AG09319 (cell line): ENCODE results near the gene NEUROD2.
"Not testable (repeated sequence)": the region's sequence is repeated elsewhere in the genome, so short reads cannot be mapped to it uniquely, and the experiment has no call there.

Source experiments
- DNase-seq: peaks from one replicate; pipeline ENCODE4 v3.0.0-alpha.2; 2010; ENCODE audit warnings: low read depth; ENCODE audit errors: extremely low read depth
- CTCF ChIP-seq: IDR thresholded peaks from 2 replicates; pipeline ENCODE4 v1.5.1; 2011; ENCODE audit warnings: low read depth, mild to moderate bottlenecking, inconsistent platforms, low read length, moderate library complexity

The NEUROD2 gene

DNA sequence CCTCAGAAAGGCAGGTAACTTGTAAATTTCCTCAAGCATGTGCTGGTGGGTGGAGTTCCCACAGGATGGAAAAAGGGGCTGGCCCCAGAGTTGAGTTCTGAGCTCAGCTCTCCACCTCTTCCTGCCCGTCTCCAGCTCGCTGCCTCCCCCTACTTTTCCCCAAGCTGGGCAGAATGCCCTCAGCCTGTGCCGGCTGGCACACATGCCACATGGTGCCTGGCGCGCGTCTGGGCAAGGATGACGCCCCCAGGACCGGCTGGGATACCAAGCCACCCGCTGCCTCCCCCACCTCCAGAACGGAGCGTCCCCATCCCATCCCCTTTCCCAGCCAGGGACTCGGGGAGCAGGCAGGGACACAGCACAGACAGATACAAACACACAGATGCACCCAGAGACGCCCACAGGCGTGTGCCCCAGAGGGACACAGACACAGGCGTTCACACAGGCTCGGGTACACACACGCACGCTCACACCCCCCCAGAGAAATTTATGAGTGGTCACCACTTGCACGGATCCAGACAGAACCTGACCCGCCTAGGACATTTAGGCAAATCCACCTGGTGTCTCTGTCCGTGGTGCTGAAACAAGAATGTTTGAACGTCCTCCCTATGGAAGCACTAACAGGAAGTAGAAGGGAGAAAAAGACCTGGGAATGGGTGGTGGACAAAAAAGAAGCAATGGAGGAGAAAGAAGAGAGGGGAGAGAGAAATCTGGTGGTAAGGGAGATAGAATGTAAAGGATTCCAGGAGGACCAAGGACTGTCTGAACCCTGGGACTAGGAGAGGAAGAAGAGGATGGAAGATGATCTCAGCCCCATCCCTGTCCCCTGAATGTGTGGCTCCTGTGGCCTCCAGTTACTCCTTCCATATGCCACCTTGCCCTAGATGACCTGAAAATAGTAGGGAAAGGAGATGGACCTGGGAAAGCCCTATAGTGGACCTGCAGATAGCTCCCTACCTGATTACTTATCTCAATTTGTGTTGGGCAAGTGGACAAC is 15.5 kb downstream of the NEUROD2 start:
- no peak for DNase-seq
- TF ChIP-seq CTCF: no peak

DNA sequence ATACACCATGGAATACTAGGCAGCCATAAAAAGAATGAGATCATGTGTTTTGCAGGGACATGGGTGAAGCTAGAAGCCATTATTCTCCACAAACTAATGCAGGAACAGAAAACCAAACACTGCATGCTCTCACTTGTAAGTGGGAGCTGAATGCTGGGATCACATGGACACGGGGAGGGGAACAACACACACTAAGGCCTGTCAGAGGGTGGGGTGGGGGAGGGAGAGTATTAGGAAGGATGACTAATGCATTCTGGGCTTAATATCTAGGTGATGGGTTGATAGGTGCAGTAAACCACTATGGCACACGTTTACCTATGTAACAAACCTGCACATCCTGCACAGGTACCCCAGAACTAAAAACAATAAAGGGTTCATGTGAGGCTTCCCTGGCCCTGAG is 17.5 kb downstream of the NEUROD2 start:
- not testable (repeated sequence) for DNase-seq

DNA sequence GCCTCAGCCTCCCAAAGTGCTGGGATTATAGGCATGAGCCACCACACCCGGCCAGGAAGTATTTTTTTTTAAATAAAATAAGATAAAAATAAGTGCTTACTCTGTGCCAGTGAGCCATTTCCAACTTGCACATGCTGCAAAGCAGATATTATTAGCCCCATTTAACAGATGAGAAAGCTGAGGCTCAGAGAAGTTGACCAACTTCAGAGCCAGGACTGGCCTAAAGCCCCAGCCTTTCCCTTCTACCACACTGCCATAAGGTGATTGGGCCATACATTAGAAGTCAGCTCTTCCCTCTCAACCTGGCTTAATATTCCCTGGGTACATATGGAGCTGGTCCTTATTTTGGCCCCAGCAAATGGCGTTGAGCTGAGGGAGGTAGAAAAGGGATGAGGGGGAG is 25.1 kb downstream of the NEUROD2 start:
- no peak for DNase-seq
- no peak for TF ChIP-seq CTCF

DNA sequence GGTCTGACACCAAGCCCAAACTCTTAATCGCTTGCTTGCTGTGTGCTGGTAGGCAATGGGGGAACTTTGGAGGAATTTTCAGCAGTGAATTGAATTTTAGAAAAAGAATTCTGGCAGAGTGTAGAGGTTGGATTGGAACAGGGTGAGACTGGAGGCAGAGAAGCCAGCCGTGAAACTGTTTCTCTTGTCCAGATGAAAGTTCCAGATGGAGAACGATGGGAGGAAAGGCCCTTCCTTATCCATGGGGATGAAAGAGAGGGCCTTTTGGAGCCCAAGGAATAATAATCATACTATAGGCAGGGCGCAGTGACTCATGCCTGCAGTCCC is 26.0 kb downstream of the NEUROD2 start:
- DNase-seq: no peak
- TF ChIP-seq CTCF: no peak

DNA sequence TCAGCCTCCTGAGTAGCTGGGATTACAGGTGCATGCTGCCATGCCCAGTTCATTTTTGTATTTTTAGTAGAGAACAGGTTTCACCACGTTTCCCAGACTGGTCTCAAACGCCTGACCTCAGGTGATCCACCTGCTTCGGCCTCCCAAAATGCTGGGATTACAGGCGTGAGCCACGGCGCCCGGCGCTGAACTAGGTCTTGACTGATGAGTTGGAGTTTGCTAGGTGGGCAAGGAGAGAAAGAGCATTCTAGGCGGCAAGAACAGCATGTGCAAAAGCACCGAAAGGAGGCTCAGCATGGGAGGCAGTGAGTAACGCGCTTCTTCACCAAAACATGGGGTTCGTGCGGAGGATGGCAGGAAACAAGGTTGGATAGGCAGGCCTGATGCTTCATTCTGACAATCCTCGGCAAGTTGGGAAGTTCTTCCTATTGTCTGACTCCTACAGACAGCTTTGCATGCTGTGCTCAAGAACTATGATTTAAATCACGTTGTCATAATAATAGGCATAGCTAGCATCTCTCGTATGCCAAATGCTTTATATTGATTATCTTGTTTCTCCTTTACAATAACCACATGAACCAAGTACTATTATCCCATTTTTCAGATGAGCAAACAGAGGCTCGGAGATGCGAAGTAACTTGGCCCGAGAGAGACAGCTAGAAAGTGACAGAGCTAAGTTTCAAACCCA is 26.5 kb downstream of the NEUROD2 start:
- TF ChIP-seq CTCF: no peak
- no peak for DNase-seq

DNA sequence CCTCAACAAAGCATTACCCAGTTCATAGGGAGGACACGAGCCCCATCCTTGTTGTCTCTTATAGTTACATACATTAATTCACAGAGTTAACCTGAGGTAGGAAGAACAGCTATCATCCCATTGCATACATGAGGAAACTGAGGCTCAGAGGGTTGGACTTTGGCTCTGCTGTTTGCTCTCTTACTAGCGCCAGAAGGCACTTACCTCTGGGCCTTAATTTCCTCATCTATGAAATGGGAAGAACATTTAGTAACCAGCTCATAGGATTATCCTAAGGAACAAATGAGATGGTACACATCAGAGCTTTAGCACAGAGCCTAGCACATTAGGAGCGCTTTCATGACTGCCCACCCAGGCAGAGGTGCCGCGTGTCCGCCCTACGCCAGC is 27.6 kb downstream of the NEUROD2 start:
- no peak for TF ChIP-seq CTCF
- DNase-seq: no peak

DNA sequence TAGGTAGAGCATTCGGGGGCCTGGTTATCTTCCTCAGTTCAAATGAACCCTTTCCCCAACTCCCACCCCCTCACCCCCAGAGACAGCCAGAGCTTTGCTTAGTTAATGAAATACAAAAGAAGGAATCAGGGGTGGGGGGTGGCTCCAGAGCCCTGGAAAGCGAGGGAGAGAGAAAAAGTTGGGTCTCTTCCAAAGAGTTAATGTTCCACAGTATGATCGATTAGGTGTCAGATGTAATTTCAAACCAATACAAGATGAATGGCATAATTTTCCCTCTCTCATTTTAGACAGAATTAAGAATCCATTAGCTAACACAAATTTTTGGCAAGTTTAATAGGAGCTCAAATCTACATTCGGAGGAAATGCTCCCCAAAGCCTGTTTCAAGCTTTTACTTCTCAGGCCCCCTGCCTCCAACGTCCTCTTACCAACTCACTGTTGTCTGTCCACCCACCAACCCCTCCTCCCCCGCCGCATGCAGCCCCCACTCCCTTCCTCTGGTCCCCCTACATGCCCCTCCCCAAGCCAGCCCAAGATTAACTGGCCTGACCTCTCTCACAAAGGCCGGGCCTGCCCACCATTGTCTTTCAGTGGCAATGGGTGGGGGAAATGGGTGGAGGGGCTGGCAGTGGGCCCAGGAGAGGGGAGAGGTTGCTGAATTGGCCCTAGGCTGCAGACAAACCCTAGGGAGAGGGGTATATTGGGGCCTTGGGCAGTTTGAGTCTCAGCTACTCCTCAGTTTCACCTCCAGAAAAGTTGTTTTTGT is 28.2 kb downstream of the NEUROD2 start:
- no peak for TF ChIP-seq CTCF
- no peak for DNase-seq
